ENCODE measurements around the gene QDPR.

Gene QDPR

GRCh38 chr4:17528551-17529165 is 16.8 kb upstream of the QDPR start:
- FAIRE-seq, result no peak
- DNase-seq (ENCODE audit: insufficient read length, low spot score), result no peak

GRCh38 chr4:17526695-17527477 is 15.0 kb upstream of the QDPR start:
- DNase-seq (ENCODE audit: insufficient read length, low spot score) (no peak), FAIRE-seq (no peak)

- DNase-seq (ENCODE audit: insufficient read length, low spot score) (no peak), FAIRE-seq (no peak)
Observed at GRCh38 chr4:17523662-17524061, 11.8 kb upstream of the QDPR start.

- no peak for FAIRE-seq
- no peak for DNase-seq (ENCODE audit: insufficient read length, low spot score)
Observed at GRCh38 chr4:17521595-17521994, 9.7 kb upstream of the QDPR start.

GRCh38 chr4:17517664-17518063 is 5.8 kb upstream of the QDPR start:
- FAIRE-seq (no peak), DNase-seq (ENCODE audit: insufficient read length, low spot score) (no peak)

- DNase-seq (ENCODE audit: insufficient read length, low spot score) (no peak), FAIRE-seq (no peak)
Observed at GRCh38 chr4:17516980-17517379, 5.1 kb upstream of the QDPR start.

GRCh38 chr4:17515445-17516407 is 3.8 kb upstream of the QDPR start:
- FAIRE-seq (no peak), DNase-seq (ENCODE audit: insufficient read length, low spot score) (no peak)

- no peak for DNase-seq (ENCODE audit: insufficient read length, low spot score)
- FAIRE-seq, result no peak
Observed at GRCh38 chr4:17514865-17515264, 3.0 kb upstream of the QDPR start, which contains the start of gene CLRN2. TSS of gene CLRN2 (plus strand) at chr4:17515165. CDS start at chr4:17515267, 102 bp downstream.

- no peak for FAIRE-seq
- DNase-seq (ENCODE audit: insufficient read length, low spot score), result no peak
Observed at GRCh38 chr4:17512973-17513665, 1.2 kb upstream of the QDPR start.

- FAIRE-seq (no peak), DNase-seq (ENCODE audit: insufficient read length, low spot score) (peak; percentile 32)
Observed at GRCh38 chr4:17511509-17511949, 361 bp downstream of the QDPR start.

GRCh38 chr4:17511051-17511450 is 839 bp downstream of the QDPR start:
- DNase-seq (ENCODE audit: insufficient read length, low spot score) (no peak), FAIRE-seq (no peak)

GRCh38 chr4:17510582-17510981 is 1.3 kb downstream of the QDPR start:
- no peak for FAIRE-seq
- no peak for DNase-seq (ENCODE audit: insufficient read length, low spot score)

- DNase-seq (ENCODE audit: insufficient read length, low spot score) (no peak), FAIRE-seq (no peak)
Observed at GRCh38 chr4:17504081-17504480, 7.8 kb downstream of the QDPR start.

GRCh38 chr4:17502756-17503155 is 9.1 kb downstream of the QDPR start:
- DNase-seq (ENCODE audit: insufficient read length, low spot score) (no peak), FAIRE-seq (no peak)

GRCh38 chr4:17500574-17500973 is 11.3 kb downstream of the QDPR start:
- FAIRE-seq (peak; percentile 45), DNase-seq (ENCODE audit: insufficient read length, low spot score) (no peak)

GRCh38 chr4:17497890-17498523 is 13.9 kb downstream of the QDPR start:
- FAIRE-seq, result no peak
- no peak for DNase-seq (ENCODE audit: insufficient read length, low spot score)

GRCh38 chr4:17494258-17495190 is 17.4 kb downstream of the QDPR start:
- FAIRE-seq (no peak), DNase-seq (ENCODE audit: insufficient read length, low spot score) (no peak)

- DNase-seq (ENCODE audit: insufficient read length, low spot score) (no peak), FAIRE-seq (no peak)
Observed at GRCh38 chr4:17493619-17494018, 18.3 kb downstream of the QDPR start.

GRCh38 chr4:17492876-17493275 is 19.0 kb downstream of the QDPR start:
- DNase-seq (ENCODE audit: insufficient read length, low spot score) (no peak), FAIRE-seq (no peak)

Data from GM19239 (cell line).